GM18519 (cell line): Measurements from ENCODE around the gene VAMP8.
"Not testable (repeated sequence)": the region's sequence is repeated elsewhere in the genome, so short reads cannot be mapped to it uniquely, and the experiment has no call there.

Source experiments
- ATAC-seq: cut with Tn5 transposase; IDR thresholded peaks from one replicate; pipeline ENCODE4 v1.9.1; 2021; ENCODE audit warnings: mild to moderate bottlenecking, moderate library complexity; ENCODE audit not compliant: unreplicated experiment, low FRiP score

VAMP8 gene

GRCh38 chr2:85579266-85579935, 2.0 kb downstream of the VAMP8 start:
- ATAC-seq, result no peak

DNA sequence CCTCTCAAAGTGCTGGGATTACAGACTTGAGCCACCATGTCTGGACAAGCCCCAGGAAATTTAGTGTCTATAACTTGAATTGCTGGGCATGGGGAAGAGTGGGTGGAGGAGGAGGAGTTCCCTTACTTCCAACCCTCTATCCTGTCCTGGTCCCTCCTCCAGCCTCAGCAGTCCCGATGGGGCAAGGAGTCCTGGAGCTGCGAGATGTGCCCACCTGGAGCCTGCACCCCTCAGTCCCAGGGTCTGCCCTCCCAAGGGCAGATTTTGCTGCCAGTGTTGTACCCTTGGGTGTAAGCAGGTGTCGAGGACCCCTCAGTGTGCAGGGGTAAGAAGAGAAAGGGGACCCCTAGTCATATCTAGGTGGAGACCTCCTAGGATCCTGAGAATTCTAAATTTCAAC, 2.8 kb downstream of the VAMP8 start:
- no peak for ATAC-seq

DNA sequence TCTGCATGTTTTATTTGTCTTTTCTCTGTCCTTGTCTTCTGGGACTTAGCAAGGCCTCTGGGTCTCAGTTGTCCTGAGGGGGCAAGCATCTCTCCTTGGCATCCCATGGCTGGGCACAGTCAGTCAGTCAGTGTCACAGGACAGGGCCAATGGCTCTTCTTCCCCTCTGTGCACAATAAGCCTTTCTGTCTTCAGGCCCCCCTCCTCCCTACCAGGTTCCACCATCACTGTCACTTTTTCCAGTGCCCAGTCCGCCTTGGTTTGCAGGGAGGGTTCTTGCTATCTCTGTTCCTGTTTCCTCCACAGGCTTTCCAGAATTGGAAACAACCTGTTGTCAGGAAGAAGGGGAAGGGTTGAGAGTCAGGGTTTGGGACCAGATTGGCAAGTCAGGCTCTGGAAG, 5.1 kb downstream of the VAMP8 start:
- no peak for ATAC-seq

GRCh38 chr2:85583667-85584353, 6.4 kb downstream of the VAMP8 start:
- peak; percentile 60 for ATAC-seq

- ATAC-seq, result no peak
Measured at GRCh38 chr2:85584354-85584856, 7.0 kb downstream of the VAMP8 start, which contains the start of gene VAMP5. TSS of gene VAMP5 (plus strand) at chr2:85584431. CDS start at chr2:85584491, 60 bp downstream.

- ATAC-seq, result no peak
Measured at GRCh38 chr2:85584857-85585780, 7.7 kb downstream of the VAMP8 start.

- ATAC-seq, result no peak
Measured at GRCh38 chr2:85585781-85586105, 8.4 kb downstream of the VAMP8 start.

DNA sequence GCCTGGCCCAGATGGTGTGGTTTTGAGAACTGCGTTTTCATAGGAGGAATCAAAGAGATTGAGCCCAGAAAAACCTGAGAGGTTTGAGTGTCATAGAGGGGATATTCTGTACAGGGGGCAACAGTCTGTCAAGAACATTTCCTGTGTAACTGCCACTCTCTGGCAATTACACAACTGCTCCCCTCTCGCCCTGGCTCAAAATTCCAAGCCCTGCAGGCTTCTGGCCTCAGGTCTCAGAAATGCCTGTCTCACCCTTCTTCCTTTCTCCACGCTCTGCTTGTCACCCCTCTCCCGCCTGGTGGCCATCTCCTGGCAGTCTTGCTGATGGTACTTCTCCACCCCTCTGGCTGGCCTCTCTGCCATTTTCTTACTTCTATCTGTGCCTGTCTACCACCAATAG, 10.8 kb downstream of the VAMP8 start:
- no peak for ATAC-seq

DNA sequence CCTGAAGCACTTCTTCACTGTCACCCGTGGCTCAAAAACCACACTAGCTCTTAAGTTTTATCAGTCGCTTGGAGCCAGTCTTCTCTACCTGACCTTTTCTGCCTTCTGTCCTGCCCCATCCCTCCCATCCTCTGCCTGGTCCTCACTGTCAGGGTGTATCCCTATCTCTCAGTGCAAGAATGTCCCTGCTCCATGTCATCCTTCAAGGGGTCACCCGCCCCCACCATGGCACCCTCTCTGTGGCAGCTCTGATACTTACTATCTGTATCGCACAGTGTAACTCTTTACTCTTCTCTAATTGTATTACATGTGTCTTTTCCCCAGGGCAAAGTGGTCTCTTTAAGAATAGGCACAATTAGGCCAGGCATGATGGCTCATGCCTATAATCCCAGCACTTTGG, 11.3 kb downstream of the VAMP8 start:
- ATAC-seq, result no peak

GRCh38 chr2:85589181-85589580, 11.8 kb downstream of the VAMP8 start:
- ATAC-seq, result no peak

GRCh38 chr2:85589982-85590791, 12.8 kb downstream of the VAMP8 start:
- no peak for ATAC-seq

GRCh38 chr2:85590950-85591349, 13.6 kb downstream of the VAMP8 start:
- no peak for ATAC-seq

GRCh38 chr2:85591563-85591962, 14.2 kb downstream of the VAMP8 start:
- no peak for ATAC-seq

DNA sequence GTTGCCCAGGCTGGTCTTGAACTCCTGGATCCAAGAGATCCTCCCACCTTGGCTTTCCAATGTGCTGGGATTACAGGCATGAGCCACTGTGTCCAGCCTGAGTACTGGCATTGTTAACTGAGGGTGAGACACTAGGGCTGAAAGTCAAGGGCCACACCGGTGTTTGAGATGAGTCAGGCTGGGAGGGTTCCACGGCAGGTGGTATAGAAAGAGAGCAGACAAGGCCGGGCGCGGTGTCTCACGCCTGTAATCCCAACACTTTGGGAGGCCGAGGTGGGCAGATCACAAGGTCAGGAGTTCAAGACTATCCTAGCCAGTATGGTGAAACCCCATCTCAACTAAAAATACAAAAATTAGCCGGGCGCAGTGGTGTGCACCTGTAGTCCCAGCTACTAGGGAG, 14.9 kb downstream of the VAMP8 start:
- ATAC-seq, result not testable (repeated sequence)

- ATAC-seq, result no peak
Measured at GRCh38 chr2:85593023-85593422, 15.6 kb downstream of the VAMP8 start.

DNA sequence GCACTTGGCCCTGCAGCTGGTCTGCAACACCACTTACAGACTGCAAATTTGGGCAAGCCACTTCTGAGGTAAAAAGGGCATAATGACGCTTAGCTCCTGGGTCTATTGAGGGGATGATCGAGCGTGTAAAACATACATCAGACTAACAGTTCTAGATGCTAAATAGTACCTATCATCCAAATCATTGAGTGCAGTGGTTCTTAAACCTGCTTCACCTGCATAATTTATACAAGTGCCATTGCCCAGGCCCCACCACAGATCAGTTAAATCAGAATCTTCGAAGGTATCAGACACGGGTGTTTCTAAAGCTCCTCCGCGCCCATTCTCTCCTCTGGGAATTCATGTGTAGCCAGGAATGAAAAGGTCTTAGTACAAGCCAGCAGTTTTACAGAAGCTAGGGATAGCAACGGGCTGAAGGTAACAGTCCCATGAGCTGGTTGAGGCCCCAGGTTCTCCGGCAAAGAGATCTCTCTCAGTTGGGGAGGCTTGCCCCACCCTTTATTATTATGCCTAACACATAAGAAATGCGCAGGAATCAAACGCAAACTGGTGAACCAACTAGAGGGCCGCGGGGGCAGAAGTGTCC, 17.4 kb downstream of the VAMP8 start:
- no peak for ATAC-seq

- peak; percentile 96 for ATAC-seq
Measured at GRCh38 chr2:85595301-85596025, 18.1 kb downstream of the VAMP8 start, which contains the start of gene RNF181. TSS of gene RNF181 (plus strand) at chr2:85595745. CDS start at chr2:85595764, 19 bp downstream.

DNA sequence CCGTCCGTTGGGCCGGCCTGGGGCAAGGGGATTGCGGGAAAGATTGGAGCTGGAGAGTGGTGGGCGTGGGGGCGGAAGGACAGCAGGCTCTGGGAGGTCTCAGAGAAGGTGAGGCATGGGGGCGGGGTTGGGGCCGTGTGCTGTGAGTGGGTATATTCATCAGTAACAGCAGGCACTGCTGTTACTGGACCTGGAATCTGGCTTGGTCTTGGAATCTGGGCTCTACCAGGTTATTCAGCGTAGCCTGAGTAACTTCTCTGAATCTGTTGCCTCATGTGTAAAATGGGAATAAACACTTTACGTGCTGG, 18.6 kb downstream of the VAMP8 start:
- no peak for ATAC-seq

DNA sequence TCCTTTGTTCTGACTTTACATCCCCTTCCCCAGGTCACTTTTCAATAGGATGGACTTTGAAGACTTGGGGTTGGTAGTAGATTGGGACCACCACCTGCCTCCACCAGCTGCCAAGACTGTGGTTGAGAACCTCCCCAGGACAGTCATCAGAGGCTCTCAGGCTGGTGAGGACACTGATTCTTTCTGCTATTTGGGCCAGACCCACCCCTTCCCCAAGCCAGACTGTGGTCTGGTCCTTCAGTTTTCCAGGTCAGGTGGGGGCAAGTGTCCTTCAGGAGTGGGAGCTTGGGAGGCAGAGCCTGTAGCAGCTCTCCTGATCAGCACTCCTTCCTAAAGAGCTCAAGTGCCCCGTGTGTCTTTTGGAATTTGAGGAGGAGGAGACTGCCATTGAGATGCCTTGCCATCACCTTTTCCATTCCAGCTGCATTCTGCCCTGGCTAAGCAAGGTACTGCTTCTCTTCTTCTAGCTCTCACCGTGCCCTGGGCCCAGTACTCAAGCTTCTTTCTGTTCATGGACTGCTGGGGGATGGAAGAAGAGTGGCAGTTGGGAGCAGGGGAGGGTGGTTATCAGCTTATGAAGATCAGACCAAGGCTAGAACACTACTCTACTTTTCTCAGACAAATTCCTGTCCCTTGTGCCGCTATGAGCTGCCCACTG, 19.2 kb downstream of the VAMP8 start:
- ATAC-seq, result no peak
